Fibroblast of skin of back (primary cell): ENCODE data around the gene CADM1.

ENCODE experiments used
- DNase-seq: peaks from one replicate; pipeline ENCODE4 v3.0.0-alpha.2; 2013

CADM1 gene

DNA sequence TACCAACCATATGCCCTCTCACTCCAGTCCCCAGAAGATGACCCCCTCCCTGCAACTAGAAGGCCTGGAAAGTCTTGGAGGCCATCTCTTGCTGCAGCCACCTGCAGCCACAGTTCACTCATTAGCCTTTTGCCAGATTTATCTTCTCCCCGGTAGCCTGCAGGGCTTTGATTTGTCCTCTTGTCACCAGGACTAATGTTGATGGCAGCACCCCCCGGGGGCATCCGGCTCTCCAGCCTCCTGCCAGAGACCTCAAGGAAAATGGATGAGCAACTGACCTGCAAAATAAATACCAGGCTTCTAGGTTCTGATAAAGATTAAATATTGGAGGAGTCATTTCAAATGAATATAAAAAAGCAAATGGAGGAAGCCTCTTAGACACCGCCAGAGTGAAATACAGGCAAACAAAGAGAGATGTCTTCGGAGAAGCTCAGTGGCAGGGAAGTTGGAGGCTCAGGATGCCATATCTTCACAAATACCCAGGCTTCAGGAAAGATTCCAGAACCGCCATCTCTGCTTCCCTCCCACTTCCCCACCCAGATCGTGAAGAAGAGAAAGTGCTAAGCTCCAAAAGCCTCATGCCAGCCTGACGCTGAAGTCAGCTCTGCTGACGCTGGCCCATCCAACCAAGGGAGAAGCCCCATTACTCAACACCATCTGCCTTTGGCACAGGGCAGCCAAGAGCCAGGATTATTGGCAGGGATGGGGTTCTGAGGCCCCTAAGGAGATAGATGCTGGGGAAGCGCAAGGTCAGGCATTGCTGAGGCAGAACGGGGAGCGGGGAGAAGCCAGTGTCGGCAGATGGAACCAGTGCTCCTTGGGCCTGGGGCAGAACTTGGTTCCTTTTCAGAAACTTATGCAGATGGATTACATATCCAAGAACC, 362.7 kb downstream of the CADM1 start:
- DNase-seq: no peak

DNA sequence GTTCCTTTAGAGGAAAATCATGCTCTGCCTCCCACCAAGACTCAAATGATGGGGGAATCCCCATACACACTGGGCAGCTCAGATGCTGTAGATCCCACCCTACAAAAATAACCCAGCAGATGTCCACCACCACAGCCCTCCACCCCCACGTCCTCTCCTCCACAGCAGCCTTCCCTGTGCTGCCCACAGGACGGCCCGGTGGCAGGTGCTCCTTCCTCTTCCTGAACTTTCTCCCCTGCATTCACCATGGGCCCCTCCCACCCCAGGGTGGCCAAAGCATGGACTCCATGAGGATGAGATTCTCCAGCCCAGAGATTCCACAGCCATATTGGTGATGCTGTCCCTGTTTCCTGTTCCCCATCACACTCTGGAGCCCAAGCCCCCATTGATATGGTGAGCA, 368.3 kb downstream of the CADM1 start:
- DNase-seq: no peak

- no peak for DNase-seq
Observed at GRCh38 chr11:115134926-115135325, 369.3 kb downstream of the CADM1 start.

DNA sequence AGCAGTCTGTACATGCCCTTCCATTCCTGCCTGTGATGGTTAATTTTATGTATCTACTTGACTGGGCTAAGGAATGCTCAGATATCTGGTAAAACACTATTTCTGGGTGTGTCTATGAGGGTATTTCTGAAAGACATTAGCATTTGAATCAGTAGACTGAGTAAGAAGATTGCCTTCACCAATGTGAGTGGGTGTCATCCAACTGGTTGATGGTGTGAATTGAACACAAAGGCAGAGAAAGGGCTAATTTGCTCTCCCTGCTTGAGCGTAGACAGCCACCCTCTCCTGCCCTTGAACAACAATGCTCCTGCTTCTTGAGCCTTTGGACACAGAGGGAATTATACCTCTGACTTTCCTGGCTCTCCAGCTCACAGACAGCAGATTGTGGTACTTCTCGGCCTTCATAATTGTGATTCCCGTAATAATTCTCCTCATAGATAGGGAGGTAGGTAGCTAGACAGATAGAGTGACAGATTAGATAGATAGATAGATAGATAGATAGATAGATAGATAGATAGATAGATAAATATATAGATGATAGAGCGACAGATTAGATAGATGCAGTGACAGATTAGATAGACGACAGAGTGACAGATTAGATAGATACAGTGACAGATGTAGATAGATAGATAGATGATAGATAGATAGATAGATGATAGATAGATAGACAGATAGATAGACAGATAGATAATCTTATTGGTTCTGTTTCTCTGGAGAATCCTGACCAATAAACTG, 370.6 kb downstream of the CADM1 start:
- no peak for DNase-seq

DNA sequence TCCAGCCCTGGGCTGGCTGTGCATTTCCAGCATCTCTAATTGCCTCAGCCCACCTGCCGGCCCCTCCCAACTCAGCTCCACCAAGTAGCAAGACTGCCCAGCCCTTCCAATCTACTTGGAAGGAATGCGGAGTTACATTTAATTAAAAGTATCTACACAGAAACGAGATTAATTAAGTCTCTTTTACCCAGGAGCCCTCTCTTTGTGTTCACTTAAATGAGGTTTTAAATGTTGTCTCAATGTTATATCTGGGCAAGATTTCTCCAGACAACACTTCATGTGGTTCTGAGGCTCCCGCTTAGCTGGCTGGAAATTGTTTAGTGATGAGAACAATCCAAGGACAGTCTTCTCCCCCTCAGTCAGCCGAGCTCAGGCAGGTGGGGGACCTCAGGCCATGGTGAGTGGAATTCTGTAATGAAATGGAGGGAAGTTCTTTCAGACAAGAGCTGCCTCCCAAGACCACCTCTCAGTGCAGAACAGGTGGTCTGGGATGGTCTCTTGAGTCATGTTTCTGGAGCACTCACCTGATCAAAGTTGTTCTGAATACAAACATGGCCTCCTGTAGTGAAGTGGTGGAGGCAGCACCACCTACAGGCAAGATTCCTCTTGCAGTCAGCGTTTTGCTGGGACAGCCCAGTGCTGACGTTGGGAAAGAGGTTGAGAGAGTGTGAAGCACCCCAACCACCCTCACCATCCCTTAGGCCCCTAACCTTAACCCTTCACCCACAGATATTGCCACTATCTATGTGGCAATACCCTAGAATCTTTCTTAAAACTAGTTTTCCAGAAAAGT, 371.6 kb downstream of the CADM1 start:
- DNase-seq: no peak

DNA sequence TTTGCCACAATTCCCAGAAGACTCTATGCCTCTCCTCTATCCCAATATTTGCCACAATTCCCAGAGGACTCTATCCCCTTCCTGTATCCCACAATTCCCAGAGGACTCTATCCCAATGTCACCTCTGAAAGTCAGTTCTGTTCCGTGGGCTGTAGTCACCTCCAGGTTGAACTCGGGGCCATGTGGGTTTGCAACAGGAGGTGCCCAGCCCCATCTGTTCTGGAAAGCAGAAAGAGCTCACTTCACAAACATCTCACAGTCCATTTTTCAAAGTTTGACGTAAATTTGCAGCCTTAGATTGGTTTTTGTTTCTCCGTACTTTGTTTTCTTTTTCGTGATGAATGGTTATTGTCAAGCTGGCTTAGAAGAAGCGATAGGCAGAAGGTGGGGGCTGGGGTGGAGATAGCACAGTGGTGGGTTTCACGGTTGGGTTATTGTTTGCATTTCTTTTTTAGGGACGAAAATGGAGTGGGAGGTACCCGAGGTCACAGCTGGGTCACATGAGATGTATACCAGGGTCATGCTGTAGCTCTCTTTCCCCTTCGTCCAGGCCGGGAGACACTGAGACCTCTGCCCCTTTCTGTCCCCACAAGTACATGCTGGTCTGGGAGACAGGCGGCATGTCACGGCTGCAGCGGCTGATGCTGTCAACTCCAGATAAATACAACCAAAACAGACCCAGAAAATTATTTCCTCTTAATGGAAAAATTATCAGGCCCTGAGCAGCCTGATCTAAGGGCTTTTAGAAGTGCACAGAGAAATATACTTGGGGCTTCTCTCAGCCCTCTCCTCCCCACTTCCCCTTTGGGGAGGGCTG, 374.5 kb downstream of the CADM1 start:
- no peak for DNase-seq

DNA sequence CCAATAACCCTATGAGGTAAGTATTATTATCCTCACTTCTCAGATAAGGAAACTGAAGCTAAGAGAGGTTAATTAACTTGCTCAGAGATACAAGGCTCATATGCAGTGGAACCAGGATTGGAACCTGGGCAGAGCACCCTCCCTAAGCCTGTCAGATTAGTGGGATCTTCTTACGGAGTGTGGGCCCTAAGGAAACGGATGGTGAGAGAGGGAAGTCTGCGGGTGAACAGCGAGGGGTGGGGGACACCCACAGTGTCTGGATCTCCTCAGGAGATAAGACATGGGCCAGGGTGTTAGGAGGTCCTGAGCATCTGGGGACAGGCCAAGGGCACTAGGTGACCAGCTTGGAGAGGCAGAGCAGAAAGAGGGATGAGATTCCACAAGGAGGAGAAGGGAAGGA, 376.0 kb downstream of the CADM1 start:
- DNase-seq: no peak

GRCh38 chr11:115127790-115128189, 376.4 kb downstream of the CADM1 start:
- no peak for DNase-seq

DNA sequence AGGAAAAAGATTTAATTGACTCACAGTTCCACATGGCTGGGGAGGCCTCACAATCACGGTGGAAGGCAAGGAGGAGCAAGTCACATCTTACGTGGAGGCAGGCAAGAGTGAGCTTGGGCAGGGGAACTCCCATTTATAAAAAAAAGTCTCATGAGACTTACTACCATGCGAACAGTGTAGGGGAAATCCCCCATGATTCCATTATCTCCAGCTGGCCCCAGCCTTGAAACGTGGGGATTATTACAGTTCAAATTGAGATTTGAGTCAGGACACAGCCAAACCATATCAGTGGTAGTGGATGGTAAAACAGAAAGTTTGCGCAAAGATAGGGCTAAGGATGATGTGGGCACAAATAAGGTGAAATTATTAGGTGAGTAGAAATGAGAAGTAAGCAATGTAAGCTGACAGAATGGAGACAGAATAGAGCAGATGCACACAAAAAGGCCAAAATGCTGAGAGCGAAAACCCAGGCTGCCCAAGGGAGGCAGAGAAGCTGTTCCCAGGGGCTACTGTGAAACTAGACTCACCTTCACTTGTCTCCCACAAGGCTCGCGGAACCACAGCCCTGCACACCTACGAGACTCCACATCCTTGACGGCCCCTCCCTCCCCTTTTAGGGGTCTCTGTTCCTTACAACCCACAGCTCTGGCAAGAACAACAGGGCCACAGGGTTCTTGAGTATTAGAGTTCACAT, 377.6 kb downstream of the CADM1 start:
- DNase-seq: no peak

- no peak for DNase-seq
Observed at GRCh38 chr11:115126092-115126491, 378.1 kb downstream of the CADM1 start.

GRCh38 chr11:115124786-115125185, 379.4 kb downstream of the CADM1 start:
- DNase-seq: no peak

- DNase-seq: no peak
Observed at GRCh38 chr11:115123641-115124040, 380.6 kb downstream of the CADM1 start.

GRCh38 chr11:115122274-115122673, 381.9 kb downstream of the CADM1 start:
- no peak for DNase-seq
